Measurements from ENCODE around the gene RAD23A.

- TF ChIP-seq CTCF (IDR thresholded peaks at IDR 0.05) (no peak), EZH2 (IDR thresholded peaks at IDR 0.05) (no peak)
Observed at GRCh38 chr19:12936582-12936981, 9.1 kb upstream of the RAD23A start.

All from neural progenitor cell (in vitro differentiated cells).